Activated gamma-delta T cell treated with anti-CD3 and anti-CD28 coated beads, Interleukin-2, amount 50 U/mL, for 16 hours (primary cell): ENCODE data around the gene NOS1.

Source experiments
- DNase-seq: peaks from one replicate; pipeline ENCODE4 v3.0.0-alpha.2; 2020; ENCODE audit warnings: low read depth

The NOS1 gene

DNA sequence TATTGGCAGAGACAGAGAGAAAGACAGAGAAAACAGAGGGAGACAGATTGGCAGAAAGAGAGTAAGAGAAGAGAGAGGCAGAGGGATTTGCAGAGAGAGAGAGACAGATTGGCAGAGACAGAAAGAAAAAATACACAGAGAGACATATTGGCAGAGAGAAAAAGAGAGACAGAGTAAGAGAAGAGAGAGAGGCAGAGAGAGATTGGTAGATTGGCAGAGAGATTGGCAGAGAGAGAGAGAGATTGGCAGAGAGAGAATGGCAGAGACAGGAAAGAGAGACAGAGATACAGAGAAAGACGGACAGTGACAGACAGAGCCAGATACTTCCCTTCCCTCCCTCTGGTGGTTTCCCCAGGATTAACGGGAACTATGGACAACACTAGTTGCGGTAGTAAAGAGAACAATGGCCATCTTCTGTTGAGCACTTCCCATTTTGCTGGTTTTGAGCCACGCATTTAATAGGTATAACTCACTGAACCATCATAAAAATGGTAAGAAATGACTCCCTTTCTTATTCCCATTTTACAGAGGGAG, 2.6 kb upstream of the NOS1 start:
- no peak for DNase-seq

- no peak for DNase-seq
Measured at GRCh38 chr12:117363056-117363662, 1.7 kb upstream of the NOS1 start.

DNA sequence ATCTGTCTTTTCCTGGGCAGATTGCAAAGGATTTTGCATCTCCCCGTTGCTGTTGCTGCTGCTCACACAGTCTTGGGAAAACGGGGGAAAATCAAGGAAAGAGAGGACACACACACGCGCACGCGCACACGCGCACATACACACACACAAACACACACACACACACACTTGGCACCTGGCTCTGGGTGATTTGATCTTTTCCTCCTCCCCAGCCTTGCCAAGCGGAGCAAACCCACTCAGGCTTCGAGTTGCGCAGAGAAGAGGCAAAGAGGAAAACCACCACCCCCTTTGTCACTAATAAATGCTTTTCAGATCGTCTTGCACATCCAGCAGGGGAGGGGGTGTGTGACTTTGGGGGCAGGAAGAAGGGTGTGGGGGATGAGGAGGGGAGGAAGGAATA, 965 bp upstream of the NOS1 start:
- DNase-seq: no peak

GRCh38 chr12:117361905-117362304, 479 bp upstream of the NOS1 start:
- no peak for DNase-seq

GRCh38 chr12:117360551-117361346, 677 bp downstream of the NOS1 start:
- DNase-seq: no peak

- no peak for DNase-seq
Measured at GRCh38 chr12:117360222-117360550, 1.2 kb downstream of the NOS1 start.

GRCh38 chr12:117359029-117359845, 2.2 kb downstream of the NOS1 start:
- DNase-seq: no peak

DNA sequence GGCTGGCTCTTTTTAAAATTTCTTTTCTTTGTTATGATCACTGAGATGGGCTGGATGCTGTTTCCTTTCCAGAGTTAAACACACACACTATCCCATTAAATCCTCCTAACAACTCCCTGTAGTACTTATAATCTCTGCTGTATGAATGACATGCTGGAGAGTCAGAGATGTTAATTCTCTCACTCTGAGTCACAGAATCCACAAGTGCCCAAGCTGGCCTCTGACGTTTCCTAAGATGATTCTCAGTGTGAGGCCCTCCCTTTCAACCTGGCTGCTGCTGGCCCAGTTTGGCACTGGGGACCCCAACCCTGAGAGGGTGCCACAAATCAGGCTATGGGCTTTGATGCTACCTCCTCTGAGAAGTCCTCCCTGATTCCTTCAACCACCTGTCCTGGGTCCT, 5.4 kb downstream of the NOS1 start:
- DNase-seq: no peak

- DNase-seq: no peak
Measured at GRCh38 chr12:117352883-117353282, 8.5 kb downstream of the NOS1 start.

- DNase-seq: no peak
Measured at GRCh38 chr12:117352206-117352605, 9.2 kb downstream of the NOS1 start.

DNA sequence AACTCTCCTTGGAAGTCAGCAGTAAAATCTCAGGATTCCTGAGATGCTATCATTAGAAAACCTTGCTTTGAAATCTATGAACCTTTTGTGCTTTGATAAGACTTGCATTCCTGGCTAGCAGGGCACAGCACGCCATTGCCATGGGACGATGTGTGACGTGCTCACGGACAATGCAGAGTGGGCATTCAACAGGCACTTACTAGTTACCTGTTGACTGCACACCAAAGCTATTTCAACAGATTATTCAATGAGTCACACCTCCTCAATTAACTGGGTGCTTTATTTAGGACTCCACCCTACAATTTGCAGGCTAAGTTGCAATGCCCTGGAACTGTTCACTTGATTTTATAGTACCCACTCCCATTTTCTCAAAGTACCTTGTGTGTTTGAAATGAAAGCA, 11.3 kb downstream of the NOS1 start:
- DNase-seq: no peak

DNA sequence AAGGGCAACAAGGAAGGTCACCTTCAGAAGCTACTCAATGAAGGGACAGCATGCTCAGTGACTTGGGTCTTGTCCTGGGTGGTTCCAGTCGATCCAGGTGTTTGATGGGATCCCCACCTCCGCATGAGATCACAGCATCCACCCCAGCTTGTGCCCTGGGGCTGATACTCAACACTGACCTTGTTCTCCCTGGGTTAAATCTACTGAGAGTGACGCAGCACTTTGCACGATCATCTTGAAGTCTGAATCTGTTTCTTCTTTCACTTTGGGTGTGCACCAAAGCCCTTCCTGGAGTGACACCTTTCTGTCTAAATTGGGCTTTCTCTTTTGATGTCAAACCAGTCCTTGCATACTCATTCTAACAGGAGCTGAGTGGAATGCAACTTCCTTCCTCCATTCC, 13.8 kb downstream of the NOS1 start:
- no peak for DNase-seq

DNA sequence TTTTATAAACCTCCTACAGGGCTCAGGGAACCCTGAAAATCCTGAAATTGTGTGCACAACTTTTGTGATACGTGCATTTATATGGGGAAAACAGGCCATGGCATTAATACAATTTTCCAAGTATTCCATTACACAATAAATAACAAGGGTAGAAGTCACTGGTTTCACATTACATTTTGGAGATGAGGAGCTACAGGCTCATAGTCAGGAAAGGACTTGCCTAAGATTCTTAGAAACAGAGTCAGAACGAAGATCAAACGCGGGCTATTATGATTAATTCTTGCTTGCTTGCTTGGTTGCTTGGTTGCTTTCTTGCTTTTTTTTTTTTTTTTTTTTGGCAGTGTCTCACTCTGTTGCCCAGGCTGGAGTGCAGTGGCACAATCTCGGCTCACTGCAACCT, 16.7 kb downstream of the NOS1 start:
- DNase-seq: no peak

DNA sequence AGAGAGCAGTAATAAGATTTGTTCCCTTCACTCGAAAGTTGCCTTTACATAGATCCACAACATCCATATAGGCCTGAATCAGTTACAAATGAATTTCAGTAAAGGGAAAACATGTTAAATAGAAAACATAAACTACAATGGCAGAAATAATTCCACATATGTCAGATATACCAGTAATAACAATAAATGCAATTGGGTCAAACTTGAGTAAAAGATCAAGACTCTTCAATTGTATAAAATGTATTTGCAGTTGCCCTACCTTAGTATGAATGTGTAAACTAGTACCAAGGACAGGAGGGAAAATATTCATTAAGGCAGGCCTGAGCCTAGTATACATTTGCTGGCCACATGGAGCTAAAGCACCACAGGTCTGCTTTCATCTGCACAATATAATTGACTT, 17.6 kb downstream of the NOS1 start:
- no peak for DNase-seq

- DNase-seq: no peak
Measured at GRCh38 chr12:117343296-117343695, 18.1 kb downstream of the NOS1 start.

DNA sequence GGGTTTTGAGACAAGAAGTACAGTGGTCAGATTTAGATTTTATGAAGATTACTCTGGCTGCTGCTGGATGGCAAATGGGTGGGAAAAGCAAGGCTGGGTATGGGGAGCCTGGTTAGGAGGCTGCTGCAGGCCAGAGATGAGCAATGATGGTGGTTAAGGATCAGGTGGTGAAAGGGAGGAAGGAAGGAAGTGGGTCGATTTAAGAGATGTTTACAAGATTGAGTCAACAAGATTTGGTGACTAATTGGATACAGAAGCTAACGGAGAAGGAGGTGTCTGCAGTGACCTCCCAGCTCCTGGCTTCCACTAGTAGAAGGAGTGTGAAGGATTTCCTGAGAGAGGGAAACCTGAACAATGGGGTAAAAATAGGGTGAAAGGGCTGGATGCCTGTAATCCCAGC, 18.7 kb downstream of the NOS1 start:
- DNase-seq: no peak

DNA sequence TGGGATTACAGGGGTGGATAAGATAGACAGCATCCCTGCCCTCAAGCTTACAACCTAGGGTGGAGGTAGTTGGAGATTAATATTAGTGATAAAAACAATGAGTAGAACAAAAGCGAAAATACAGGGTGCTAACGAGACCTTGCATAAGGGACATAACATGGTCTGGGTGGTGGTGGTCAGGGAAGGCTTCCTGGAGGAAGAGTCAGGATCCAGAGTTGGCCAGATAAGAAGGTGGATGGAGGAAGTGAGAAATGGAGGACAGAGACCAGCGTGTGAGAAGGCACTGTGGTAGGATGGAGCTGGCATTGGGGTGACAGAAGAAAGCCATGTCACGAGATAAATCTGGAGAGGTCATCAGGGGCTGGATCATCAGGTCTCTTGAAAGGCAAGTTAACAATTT, 19.2 kb downstream of the NOS1 start:
- DNase-seq: no peak

GRCh38 chr12:117339104-117339503, 22.3 kb downstream of the NOS1 start:
- DNase-seq: no peak

- DNase-seq: no peak
Measured at GRCh38 chr12:117334855-117335587, 26.4 kb downstream of the NOS1 start.

DNA sequence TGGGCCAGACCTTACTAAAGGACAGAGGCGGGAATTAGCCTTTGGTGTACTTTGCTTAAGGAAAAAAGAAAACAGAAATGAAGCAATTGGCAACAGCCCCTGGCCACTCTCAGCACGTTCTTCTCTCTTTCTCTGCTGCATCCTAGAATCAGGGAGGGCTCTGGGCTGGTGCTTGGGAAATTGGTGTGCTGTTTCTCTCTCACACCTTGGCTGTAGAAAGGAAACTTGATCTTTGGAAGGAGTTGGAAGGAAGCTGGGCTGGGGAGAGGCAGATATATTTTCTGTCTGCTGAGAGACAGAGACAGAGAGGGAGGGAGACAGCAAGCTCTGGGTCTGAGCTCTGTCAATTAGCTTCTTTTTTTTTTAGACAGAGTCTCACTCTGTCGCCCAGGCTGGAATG, 27.4 kb downstream of the NOS1 start:
- no peak for DNase-seq

GRCh38 chr12:117333331-117333881, 28.0 kb downstream of the NOS1 start:
- DNase-seq: no peak

DNA sequence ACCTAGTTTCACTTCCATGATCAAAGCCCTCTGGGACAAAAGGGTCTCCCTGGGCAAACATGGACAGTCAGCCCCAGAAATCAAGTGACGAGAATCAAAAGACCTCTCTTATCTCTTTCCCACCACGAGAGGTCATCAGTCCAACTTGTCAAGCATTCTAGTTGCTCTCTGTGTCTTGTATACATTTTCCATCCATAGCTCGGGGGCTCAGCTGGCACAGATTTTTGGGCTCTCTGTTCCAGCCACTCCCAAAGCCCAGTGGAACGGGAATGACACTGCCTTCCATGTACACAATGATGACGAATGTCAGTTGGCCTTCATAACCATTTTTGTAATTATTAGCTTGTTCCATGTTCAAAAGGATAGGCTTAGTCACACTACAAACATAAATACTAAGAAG, 29.7 kb downstream of the NOS1 start:
- DNase-seq: no peak
